Activated CD8-positive, alpha-beta memory T cell treated with anti-CD3 and anti-CD28 coated beads, Interleukin-2, amount 50 U/mL, for 48 hours (primary cell): Measurements from ENCODE around the gene RIMBP2.

ENCODE experiments used
- DNase-seq: peaks from one replicate; pipeline ENCODE4 v3.0.0-alpha.2; 2020

RIMBP2 gene

GRCh38 chr12:130478786-130479185, 237.3 kb downstream of the RIMBP2 start:
- DNase-seq = no peak

DNA sequence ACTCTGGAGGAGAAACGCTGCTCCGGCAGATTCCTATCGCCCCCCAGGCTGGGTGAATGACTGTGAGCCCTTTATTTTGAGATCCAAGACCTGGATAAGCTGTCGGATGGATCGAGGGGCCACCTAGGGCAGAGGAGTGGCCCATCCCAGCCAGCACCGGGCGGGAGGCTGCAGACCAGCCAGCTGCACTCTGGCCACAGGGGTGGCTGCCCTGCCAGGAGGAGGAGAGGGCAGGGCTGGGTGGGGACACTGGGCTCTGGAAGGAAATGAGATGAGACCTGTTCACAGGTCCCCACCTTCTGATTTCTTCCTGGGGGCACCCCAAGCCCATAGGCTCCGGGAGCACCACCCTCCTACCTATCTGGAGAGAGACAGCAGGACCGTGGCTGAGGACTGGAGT, 238.4 kb downstream of the RIMBP2 start:
- no peak for DNase-seq

GRCh38 chr12:130477266-130477665, 238.8 kb downstream of the RIMBP2 start:
- DNase-seq = no peak

DNA sequence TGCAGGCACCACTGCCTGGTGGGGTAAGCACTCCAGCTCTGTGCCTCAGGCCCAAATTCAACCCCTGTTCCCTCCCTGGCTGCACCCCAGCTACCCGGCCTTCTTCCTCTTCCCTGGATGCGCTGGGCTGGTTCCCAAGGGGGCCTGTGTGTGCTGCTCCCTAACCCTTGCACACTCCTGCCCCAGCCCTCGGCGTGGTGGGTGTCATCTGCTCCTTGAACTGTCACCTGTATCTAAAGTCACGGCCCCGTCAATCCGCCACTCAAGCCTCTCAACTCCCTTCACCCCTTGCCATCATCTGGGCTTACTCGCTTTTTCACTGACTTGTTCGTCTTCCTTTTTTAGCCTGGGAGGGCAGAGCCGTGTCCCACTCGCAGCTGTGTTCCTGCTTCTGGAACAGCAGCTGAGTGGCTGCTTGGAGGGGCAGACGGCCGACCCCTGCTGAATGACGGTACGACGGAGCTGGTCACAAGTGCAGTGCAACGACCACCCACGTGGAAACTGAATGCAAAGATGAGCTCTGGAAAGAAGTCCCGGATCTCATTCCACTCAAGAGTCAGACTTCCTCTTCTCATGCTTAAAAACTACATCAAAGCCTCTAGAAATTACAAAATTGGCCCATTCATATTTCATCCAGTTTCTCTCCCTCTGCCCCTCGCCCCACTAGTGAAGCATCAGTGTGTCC, 239.5 kb downstream of the RIMBP2 start:
- DNase-seq = no peak

DNA sequence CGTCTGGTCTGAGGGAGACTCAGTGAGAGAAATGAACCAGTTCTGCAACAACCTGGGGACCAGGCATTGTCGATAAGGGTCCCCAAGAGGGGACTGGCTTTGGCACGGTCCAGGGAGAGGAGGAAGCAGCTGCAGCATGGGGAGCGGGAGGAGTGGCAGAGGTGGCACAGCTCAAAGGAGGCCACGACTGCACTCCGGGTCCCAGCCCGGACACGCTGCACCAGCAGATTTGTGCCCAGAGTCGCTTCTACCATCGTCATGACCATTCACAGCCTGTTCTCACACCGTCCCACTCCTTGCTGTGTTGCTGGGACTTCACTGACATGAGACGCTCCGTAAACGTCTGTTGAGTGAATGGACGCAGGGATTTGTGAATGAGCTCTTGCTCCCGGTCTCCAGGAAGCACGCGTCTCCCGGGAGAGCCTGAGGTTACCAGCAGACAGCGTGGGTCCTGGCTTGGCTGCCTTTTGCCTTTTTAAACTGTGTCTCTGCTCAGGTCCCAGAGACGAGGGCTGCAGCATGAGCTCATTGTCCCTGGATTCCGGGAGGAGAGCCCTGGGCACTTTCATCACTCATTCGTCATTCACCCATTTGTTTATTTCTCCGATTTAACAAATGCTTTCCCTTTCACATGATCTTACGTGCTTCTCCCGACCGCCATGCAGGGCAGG, 241.4 kb downstream of the RIMBP2 start:
- no peak for DNase-seq

GRCh38 chr12:130473266-130473665, 242.8 kb downstream of the RIMBP2 start:
- DNase-seq = no peak

- no peak for DNase-seq
These were observed 245.1 kb downstream of the RIMBP2 start for GRCh38 chr12:130470969-130471368.

- no peak for DNase-seq
These were observed 246.5 kb downstream of the RIMBP2 start for GRCh38 chr12:130469552-130469951.

- DNase-seq = no peak
These were observed 247.3 kb downstream of the RIMBP2 start for GRCh38 chr12:130468700-130469245.

- no peak for DNase-seq
These were observed 247.9 kb downstream of the RIMBP2 start for GRCh38 chr12:130468186-130468585.

DNA sequence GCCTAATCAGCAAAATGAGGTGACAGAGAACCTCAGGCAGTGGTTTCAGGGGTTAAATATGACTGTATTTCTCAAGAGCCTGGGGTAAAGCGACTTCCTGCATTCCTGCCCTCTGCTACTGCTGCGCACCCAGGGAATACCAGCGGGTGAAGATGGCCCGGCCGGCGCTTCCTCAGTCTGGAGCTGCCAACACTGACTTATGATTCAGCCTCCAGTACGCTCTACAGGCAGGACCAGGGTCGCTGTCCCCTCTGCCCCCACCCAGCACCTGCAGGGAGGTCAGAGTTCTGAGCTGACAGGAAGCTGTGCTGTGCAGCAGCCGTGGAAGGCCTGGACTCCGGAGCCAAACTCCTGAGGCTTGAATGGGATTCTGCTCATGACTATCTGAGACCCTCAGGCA, 250.5 kb downstream of the RIMBP2 start:
- DNase-seq = no peak

- no peak for DNase-seq
These were observed 251.1 kb downstream of the RIMBP2 start for GRCh38 chr12:130465046-130465445.

GRCh38 chr12:130463818-130464670, 252.1 kb downstream of the RIMBP2 start:
- DNase-seq = no peak

- no peak for DNase-seq
These were observed 252.8 kb downstream of the RIMBP2 start for GRCh38 chr12:130463275-130463658.

- no peak for DNase-seq
These were observed 253.4 kb downstream of the RIMBP2 start for GRCh38 chr12:130462558-130463274.

- no peak for DNase-seq
These were observed 254.1 kb downstream of the RIMBP2 start for GRCh38 chr12:130461839-130462557.

DNA sequence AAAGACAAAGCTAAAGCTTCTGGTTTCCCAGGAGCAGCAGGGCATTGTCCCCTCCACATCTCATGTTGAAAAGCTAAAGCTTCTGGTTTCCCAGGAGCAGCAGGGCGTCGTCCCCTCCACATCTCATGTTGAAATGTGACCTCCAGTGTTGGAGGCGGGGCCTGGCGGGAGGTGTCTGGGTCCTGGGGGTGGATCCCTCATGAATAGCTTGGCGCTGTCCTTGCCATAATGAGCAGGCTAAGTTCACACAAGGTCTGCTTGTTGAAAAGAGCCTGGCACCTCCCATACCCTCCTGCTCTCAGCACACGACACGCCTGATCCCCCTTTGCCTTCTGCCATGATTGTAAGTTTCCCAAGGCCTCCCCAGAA, 254.7 kb downstream of the RIMBP2 start:
- DNase-seq = no peak

DNA sequence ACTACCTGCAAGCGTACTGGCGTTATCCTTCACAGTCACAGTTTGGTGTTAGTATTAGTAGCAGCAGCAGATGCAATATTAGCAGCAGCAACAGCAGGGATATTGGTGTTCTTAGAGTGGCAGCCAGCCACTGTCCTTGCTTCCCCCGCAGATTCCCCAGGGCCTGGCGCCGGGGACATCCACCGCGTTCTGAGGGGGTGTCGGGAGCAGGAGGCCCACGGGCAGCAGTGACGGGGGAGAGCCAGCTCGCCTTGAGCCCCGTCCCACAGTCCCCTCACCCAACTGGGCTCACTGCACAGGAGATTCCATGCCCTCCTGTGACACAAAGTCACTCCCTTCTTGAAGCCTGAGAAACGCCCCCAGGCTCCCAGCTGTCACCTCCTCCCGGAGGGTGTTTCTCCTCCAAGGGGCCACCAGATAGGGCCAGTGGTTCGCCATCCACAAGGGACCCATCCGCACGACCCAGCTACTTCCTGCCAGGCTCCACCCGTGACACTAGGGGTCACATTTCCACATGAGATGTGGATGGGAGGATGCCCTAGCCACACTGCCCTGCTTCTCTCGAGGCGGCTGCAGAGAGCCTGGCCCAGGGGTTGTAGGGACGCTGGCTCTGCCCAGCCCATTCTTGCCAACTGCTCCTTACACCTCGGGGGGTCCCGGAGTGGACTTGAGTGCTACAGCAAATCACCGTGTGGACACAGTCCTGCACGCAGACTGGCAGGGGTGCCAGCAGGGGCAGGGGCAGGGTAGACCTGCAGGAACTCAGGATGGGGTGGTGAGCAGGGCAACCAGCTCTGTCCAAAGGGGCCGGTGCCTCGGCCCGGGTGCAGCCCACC, 255.3 kb downstream of the RIMBP2 start:
- DNase-seq = no peak

GRCh38 chr12:130459916-130460315, 256.2 kb downstream of the RIMBP2 start:
- no peak for DNase-seq

DNA sequence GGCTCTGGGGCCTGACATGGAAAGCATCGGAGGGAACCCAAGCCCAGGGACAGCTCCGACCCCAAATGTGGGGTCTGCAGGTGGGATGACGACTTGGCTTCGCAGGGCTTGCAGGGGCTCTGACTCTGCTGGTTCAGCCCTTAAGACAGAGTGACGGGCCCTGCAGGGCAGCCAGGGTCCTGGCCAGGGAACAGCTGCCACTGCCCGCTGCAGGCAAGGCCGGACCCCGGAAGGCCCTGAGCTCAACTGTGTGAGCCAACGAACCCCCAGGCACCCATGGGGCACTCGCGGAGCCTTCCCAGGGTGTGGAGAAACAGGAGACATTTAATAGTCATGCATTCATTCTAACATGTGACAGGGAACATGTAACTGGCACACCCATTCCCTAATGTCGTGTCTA, 257.8 kb downstream of the RIMBP2 start:
- DNase-seq = no peak

- no peak for DNase-seq
These were observed 258.9 kb downstream of the RIMBP2 start for GRCh38 chr12:130457215-130457614.
